HG02943 (cell line): ENCODE data around the gene LRRC26.

ENCODE experiments used
- ATAC-seq: cut with Tn5 transposase; IDR thresholded peaks from one replicate; pipeline ENCODE4 v1.9.1; 2021; ENCODE audit warnings: mild to moderate bottlenecking, low read depth, moderate library complexity; ENCODE audit not compliant: unreplicated experiment

Gene LRRC26

GRCh38 chr9:137200311-137201204 lies 30.7 kb upstream of the LRRC26 start, which contains the start of gene TPRN:
TSS of gene TPRN (minus strand) at chr9:137200741. CDS start at chr9:137200711, 30 bp downstream.
- peak; percentile 89 for ATAC-seq

GRCh38 chr9:137199411-137200121 lies 29.7 kb upstream of the LRRC26 start:
- ATAC-seq, result no peak

DNA sequence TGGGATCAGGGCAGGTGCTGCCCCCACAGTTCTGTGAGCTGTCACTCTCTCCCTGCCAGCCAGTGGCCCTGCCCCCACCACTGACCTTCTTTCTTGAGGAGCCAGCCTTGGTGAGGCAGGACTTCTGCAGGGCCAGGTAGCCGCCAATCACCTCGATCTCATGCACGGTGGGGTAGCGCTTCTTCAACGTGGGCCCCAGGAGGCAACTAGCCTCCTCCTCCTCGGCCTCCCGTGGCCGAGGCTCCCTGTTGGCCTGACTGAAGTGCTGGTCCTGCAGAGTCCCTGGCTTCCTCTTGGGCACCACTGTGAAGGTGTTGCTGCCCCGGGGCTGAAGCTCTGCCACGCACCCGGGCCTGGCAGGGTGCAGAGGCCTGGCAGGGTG lies 29.0 kb upstream of the LRRC26 start:
- no peak for ATAC-seq

- ATAC-seq, result no peak
Observed at GRCh38 chr9:137198051-137198901, 28.4 kb upstream of the LRRC26 start.

- no peak for ATAC-seq
Observed at GRCh38 chr9:137195525-137196220, 25.8 kb upstream of the LRRC26 start.

DNA sequence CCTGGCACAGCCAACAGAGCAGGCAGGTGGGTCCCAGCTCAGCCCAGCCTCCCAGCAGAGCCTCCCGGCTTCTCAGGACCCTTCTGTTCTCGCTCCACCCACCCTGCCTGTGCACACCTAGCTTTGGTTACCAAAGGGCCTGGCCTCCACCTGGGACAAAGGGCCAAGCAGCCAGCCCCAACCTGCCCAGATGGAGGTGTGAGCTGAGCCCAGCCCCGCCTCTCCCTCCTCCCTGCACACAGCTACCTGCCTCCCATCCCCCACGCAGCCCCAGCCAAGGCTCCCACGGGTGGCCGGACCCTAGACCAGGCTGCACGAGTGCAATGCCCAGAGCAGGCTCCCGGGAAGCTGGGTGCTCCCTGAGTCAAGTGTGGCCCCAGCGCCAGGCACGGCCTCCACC lies 25.1 kb upstream of the LRRC26 start:
- no peak for ATAC-seq

DNA sequence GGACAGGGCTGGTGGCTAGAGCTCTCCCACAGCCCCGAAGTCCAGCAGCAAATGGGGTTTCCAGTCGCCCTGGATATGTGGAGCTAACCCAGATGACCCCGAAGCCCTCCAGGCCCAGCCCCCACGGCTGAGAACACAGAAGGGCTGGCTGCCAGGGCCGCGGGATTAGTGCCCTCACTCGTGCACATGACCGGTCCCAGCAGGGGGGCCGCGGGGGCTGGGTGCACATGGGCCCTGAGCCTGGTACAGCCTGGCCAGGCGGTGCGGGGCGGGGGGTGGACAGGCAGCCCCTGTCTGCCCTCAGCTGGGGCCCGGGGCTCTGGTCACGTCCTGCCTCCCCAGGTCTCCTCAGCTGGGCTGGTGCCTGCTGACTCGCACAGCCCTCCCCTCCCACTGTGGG lies 24.5 kb upstream of the LRRC26 start:
- ATAC-seq, result no peak

DNA sequence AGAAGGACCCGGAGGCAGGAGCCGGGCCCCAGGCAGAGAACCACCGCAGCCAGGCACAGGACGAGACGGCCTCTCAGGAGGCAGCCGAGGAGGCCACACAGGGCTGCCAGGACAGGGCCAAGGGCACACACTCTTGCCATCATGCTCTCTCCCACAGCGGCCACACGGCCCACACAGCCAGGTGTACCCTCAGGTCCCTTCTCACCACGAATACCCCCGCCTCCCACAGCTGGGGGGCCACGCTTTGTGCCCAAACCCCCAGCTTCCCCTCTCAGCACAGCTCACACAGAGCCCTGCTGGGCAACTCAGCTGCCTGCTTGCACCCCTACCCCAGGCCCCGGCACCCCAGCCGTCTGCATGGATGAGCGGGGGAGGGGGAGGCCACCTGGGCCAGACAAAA lies 23.9 kb upstream of the LRRC26 start:
- no peak for ATAC-seq

DNA sequence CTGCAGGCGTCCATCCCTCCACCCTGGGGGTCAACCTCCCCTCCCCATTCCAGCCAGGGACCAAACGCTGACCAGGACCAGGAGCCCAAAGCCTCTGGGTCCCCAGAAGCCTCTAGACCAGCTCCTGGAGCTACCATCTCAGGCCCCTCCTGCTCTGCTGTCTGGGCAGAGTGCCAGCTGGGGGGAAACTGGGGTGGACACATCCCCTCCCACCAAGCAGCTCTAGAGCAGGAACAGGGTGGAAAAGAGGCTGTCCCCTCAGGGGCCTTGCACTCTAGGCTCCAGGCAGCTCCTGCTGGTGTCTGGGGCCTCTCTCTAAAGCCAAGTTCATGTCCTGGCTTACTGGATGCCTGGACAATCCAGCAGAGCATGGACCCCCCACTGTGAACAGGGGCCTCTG lies 23.0 kb upstream of the LRRC26 start:
- no peak for ATAC-seq

DNA sequence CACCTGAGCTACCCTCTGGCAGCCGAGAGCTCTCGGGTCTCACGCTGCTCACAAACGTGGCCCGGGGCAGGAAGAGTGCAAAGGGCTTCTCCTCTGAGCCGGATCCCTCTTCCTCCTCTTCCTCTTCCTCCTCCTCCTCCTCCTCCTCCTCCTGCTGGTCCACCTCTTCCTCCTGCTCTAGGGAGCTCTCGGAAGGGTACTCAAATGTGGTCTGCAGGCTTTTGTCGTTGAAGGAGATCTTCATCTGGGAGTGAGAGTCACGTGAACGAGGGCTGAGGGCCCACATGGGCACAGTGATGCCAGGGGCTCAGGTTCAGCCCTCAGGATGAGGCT lies 22.6 kb upstream of the LRRC26 start:
- no peak for ATAC-seq

- ATAC-seq, result no peak
Observed at GRCh38 chr9:137191691-137192447, 22.0 kb upstream of the LRRC26 start.

- no peak for ATAC-seq
Observed at GRCh38 chr9:137191245-137191644, 21.4 kb upstream of the LRRC26 start.

- no peak for ATAC-seq
Observed at GRCh38 chr9:137190315-137190856, 20.5 kb upstream of the LRRC26 start.

DNA sequence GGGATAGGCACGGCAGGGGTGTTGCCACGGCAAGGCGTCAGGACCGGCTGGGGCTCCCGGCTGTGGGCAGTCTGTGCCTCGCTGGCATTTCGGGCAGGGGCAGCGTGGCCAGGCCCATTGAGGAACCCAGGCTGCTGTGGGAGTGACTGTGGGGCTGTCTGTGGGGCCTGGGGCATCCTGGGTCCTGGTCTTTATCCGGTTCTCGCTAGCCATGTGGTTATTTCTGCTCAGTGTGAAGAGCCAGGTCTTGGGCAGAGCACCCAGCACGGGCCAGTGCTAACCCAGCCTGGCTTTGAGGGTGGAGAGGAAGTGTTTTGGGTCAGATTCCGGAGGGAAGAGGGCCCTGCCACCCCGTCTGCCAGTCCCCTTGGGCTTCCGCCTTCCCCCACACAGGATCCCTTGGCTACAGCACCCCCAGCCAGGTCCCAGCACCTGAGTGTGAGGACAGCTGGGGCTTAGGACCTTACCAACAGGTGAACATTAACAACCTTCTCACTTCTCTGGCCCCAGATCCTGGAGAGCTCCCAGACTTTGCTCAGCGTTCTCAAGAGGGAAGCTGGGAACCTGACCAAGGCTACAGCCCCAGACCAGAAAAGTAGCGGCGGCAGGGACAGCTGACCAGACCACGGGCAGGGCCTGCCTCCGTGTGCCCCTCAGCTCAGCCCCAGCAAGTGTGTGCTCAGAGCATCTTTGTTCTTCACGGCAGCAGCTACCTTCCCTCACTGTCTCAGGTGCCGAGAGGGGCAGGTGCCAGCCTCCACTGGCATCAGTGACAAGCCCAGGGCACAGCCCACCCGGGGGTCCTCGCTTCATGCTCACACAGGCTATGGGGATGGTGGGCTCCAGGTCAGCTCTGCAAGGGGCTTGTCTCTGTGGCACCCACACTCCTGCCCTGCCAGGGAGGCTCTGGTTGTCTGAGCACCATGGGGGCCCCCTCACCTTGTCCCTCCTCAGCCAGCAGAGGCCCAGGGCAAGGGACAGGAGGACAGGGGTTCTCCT lies 19.7 kb upstream of the LRRC26 start:
- ATAC-seq, result no peak

- ATAC-seq, result peak; percentile 63
Observed at GRCh38 chr9:137188490-137189296, 18.8 kb upstream of the LRRC26 start, which contains the start of the genes ANAPC2 and SSNA1. TSS of gene ANAPC2 (minus strand) at chr9:137188560. CDS start at chr9:137188532, 28 bp downstream. TSS of gene SSNA1 (plus strand) at chr9:137188676. CDS start at chr9:137188727, 51 bp downstream.

- no peak for ATAC-seq
Observed at GRCh38 chr9:137188086-137188489, 18.2 kb upstream of the LRRC26 start.

- ATAC-seq, result no peak
Observed at GRCh38 chr9:137187386-137187785, 17.5 kb upstream of the LRRC26 start.
